Measurements from ENCODE around the gene PPP1R3E.
"Not testable (repeated sequence)": the region's sequence is repeated elsewhere in the genome, so short reads cannot be mapped to it uniquely, and the experiment has no call there.

Gene PPP1R3E

GRCh38 chr14:23297611-23298277 is 4.9 kb downstream of the PPP1R3E start:
- no peak for DNase-seq

GRCh38 chr14:23297096-23297495 is 5.6 kb downstream of the PPP1R3E start:
- DNase-seq = no peak

- DNase-seq = no peak
Observed at GRCh38 chr14:23296012-23296777, 6.5 kb downstream of the PPP1R3E start.

GRCh38 chr14:23294734-23295561 is 7.7 kb downstream of the PPP1R3E start:
- DNase-seq = peak; percentile 21

GRCh38 chr14:23286902-23287479 is 15.7 kb downstream of the PPP1R3E start:
- no peak for DNase-seq

GRCh38 chr14:23286020-23286901 is 16.4 kb downstream of the PPP1R3E start, which contains the start of gene HOMEZ:
TSS of gene HOMEZ (minus strand) at chr14:23286132. CDS start at chr14:23285952, 180 bp downstream.
- DNase-seq = peak; percentile 90

- no peak for DNase-seq
Observed at GRCh38 chr14:23285530-23286019, 17.1 kb downstream of the PPP1R3E start.

GRCh38 chr14:23284654-23285529 is 17.8 kb downstream of the PPP1R3E start:
- DNase-seq = peak; percentile 19

GRCh38 chr14:23281247-23281646 is 21.4 kb downstream of the PPP1R3E start:
- DNase-seq = no peak

GRCh38 chr14:23277928-23278327 is 24.7 kb downstream of the PPP1R3E start:
- not testable (repeated sequence) for DNase-seq

GRCh38 chr14:23277189-23277588 is 25.5 kb downstream of the PPP1R3E start:
- no peak for DNase-seq

GRCh38 chr14:23275412-23275811 is 27.2 kb downstream of the PPP1R3E start:
- no peak for DNase-seq

- no peak for DNase-seq
Observed at GRCh38 chr14:23269193-23269592, 33.5 kb downstream of the PPP1R3E start.

- DNase-seq = not testable (repeated sequence)
Observed at GRCh38 chr14:23260849-23261248, 41.8 kb downstream of the PPP1R3E start.

GRCh38 chr14:23259426-23259825 is 43.2 kb downstream of the PPP1R3E start:
- DNase-seq = no peak

GRCh38 chr14:23258256-23258655 is 44.4 kb downstream of the PPP1R3E start:
- no peak for DNase-seq

GRCh38 chr14:23252420-23253333 is 50.0 kb downstream of the PPP1R3E start:
- no peak for DNase-seq

GRCh38 chr14:23252006-23252405 is 50.7 kb downstream of the PPP1R3E start:
- no peak for DNase-seq

GRCh38 chr14:23249824-23250223 is 52.8 kb downstream of the PPP1R3E start:
- no peak for DNase-seq

GRCh38 chr14:23248601-23249000 is 54.1 kb downstream of the PPP1R3E start:
- DNase-seq = no peak
